GM18526 (cell line): Measurements from ENCODE around the gene SPATA46.

Experiments used
- POLR2A ChIP-seq: IDR thresholded peaks from 3 replicates; pipeline ENCODE4 v1.6.1; 2011; ENCODE audit not compliant: insufficient read length; ENCODE audit errors: extremely low read depth

SPATA46 gene

DNA sequence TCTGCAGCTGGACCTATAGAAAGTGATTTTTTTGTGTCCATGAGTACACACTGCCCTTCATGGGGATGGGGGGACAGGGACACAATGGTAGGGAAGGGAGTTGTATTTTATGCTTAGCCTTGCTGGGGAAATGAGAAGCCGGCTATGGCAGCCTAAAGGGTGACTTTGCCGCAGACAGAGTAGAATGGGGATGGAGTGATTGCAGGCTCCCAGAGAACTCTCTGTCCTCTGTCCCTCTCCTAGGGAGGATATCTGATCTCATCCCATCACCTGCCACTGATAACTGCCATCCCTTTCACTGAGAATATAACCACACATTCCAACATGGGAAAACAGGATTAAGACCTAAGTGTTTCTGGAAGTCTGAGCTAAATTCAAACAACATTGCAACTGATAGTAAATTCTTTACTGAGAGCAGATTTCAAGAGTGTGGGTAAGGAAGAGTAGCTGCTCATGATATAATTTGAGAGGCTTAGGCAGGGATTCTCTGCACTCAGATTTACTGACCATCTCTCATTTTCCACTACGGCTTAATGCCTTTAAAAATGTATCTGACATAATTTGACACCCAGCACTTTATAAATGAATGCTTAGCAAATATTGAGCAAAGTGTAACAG, 21.4 kb upstream of the SPATA46 start:
- no peak for TF ChIP-seq POLR2A

DNA sequence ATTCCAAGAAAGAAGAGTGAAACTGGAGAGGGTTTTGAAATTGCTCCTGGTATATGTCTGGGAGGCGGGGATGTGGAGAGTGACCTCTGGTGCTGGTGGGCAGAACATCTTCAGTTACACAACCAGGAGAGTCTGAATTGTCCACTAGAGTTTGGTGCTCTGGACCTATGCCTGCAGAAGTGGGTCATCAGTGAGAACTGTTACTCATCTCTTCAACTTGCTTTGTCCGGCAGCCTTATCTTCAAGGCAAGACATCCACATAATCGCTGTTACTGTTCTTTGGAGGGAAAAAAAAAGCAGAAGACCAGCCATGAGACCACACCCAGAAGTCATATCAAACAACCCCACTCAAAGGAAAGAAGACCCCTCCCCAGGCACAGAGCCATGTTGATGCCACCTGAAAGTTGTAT, 20.4 kb upstream of the SPATA46 start:
- TF ChIP-seq POLR2A, result no peak

DNA sequence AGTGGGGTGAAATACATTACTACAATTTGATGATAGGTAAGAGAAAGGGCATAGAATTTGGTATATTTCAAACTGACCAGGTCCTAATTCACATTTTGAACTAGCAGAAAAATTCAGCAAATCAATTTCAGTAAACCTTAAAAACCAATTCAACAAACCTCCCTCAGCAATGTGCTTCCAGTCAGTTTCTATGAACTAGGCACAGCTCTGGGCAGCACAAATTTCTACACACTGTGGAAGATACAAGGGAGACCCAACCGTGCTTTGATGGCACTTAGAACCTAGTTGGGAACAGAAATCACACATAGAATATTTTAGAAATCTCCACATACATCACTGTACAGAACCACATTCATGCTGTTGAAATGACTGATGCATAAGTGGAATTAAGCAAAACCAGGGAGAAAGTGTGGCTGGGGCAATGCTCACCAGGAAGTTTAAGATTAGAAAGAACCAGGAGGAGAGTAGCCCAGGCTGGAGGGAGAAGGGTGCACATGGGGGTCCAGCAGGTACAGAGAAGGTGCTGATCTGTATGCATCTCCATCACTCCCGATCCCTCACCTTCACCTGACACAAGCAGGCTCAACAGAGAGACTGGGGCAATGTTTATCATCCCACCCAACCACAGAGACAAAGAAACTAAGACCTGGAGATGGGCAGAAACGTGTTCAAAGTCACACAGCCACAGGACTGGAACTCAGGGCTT, 19.7 kb upstream of the SPATA46 start:
- TF ChIP-seq POLR2A, result no peak

GRCh38 chr1:162391790-162392563, 15.3 kb upstream of the SPATA46 start:
- TF ChIP-seq POLR2A, result no peak

GRCh38 chr1:162390396-162391185, 13.9 kb upstream of the SPATA46 start:
- no peak for TF ChIP-seq POLR2A

DNA sequence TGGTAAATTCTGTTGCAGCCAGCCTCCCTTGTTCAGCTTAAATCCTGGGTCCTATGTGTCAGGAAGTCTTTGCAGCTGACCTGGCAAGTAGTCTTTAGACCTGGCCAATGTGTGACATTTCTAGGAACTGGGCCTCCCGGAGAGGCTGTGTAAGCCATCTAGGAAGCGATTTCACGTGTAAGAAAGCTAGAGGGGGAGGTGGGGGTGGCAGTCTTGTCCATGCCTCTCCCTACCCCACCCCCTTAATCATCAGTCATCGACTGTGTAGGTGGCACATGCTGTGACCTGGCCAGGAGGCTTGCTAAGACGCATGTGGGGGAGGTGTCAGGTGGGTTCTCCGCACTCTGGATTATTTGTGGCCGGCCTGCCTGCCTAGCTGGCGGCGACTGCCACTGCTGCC, 13.3 kb upstream of the SPATA46 start:
- no peak for TF ChIP-seq POLR2A

GRCh38 chr1:162389021-162389818, 12.6 kb upstream of the SPATA46 start:
- no peak for TF ChIP-seq POLR2A

- no peak for TF ChIP-seq POLR2A
Measured at GRCh38 chr1:162388615-162389014, 12.0 kb upstream of the SPATA46 start.

DNA sequence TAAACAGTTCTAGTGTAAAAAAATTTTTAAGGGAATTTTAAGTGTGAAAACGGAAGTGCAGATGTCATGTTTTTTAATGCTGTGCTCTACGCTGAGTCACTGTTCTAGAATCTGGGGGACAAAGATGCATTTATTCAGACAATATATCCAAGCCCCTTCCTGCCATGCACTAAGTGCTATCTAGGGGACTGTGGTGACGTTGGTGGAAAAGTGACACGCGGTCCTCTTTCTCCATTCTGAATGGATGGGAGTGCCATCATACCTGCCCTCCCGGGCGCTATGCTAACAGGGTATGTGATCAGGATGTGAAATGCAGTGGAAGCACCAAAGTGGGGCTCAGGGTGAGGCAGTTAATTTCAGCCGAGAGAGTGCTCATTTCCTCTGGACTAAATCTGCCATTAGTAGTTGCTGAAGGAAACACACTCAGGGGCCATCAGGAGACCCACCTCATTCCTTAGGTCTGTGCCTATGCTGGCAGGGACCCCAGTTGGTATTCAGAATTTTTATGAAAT, 11.5 kb upstream of the SPATA46 start:
- TF ChIP-seq POLR2A, result no peak

DNA sequence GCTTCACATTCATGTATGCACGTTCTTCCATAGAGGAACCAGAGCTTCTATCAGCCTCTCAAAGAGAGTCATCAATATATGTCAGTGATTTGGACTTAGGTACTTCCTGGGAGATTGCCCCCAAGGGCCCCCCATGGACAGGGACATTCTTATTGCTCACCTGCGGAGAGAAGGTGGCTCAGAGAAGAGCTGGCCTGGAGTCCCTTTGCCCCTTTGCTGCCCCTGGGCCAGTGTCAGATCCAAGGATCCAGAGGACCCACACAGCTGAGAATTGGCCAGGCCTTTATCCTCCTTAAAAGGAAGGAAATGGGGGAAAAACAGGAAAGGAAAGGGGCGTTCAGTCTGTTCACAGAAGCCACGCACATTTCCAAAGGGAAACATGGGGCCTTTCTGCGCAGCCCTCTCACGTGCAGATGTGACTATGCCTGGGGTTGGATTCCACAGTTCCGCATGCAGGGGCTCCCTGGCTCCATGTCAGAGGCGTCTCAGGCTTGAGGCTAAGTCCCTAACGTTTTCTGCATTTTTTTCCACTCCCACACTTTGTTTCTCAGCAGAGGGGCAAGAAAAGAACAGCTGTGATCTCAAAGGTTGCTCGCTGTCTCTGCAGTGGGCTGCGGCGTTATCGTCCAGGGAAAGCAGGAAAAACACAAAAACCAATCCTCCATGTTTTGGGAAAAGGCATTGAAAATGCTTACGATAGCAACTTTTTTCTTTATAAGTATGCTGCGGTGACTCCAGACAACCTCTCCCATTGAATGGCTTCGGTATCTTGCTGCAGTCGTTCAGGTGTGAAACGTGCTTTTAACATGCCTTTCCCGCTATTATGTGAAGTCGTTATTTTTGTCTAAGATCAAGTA, 10.8 kb upstream of the SPATA46 start:
- no peak for TF ChIP-seq POLR2A

GRCh38 chr1:162386292-162387225, 9.9 kb upstream of the SPATA46 start:
- TF ChIP-seq POLR2A, result no peak

- no peak for TF ChIP-seq POLR2A
Measured at GRCh38 chr1:162385702-162386101, 9.0 kb upstream of the SPATA46 start.

DNA sequence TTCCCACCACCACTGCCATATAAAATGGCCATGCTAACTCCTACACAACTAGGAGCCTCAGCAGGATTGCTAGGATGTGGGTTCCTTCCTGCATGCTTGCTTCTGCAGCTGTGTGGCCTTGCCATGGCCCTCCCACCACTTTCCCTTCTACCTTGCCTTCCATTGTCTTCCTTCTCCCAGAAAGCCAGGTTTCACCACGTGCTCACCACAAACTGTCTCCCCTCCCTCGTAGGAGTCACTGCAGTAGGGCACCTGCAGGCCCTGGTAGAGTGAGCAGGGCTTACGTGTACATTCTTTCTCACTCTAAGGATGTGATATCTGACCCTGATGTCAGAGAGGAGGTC, 8.6 kb upstream of the SPATA46 start:
- no peak for TF ChIP-seq POLR2A
